NT2/D1 (cell line): ENCODE results near the gene ASB18.

ENCODE experiments used
- DNase-seq: peaks from one replicate; pipeline ENCODE4 v3.0.0-alpha.2; 2011; ENCODE audit warnings: low read depth, low spot score
- H3K27me3 ChIP-seq: 2 replicates; pipeline ENCODE4 v1.6.0; 2011; ENCODE audit warnings: mild to moderate bottlenecking; ENCODE audit not compliant: insufficient read length, insufficient read depth
- H3K36me3 ChIP-seq: 2 replicates; pipeline ENCODE4 v1.6.1; 2011; ENCODE audit warnings: mild to moderate bottlenecking, low read length, mixed read lengths; ENCODE audit not compliant: insufficient read depth, insufficient read length
- H3K4me1 ChIP-seq: 2 replicates; pipeline ENCODE4 v1.5.1; 2011; ENCODE audit not compliant: insufficient read depth, insufficient read length
- H3K4me3 ChIP-seq: 2 replicates; pipeline ENCODE4 v1.5.1; 2011; ENCODE audit warnings: low read depth; ENCODE audit not compliant: insufficient read length
- H3K9ac ChIP-seq: 2 replicates; pipeline ENCODE4 v1.6.0; 2011; ENCODE audit warnings: low read depth; ENCODE audit not compliant: insufficient read length
- H3K9me3 ChIP-seq: 2 replicates; pipeline ENCODE4 v1.5.1; 2011; ENCODE audit warnings: mild to moderate bottlenecking, low read length; ENCODE audit not compliant: insufficient read depth
- SUZ12 ChIP-seq: IDR thresholded peaks from 2 replicates; pipeline ENCODE4 v1.6.1; 2011; ENCODE audit not compliant: insufficient read length, insufficient read depth; ENCODE audit errors: extremely low read depth
- YY1 ChIP-seq: IDR thresholded peaks from 2 replicates; pipeline ENCODE4 v1.6.1; 2011; ENCODE audit not compliant: insufficient read length, insufficient read depth
- ZNF274 ChIP-seq: IDR thresholded peaks from 2 replicates; pipeline ENCODE4 v1.6.1; 2011; ENCODE audit warnings: mild to moderate bottlenecking, low read depth, low read length

ASB18 gene

DNA sequence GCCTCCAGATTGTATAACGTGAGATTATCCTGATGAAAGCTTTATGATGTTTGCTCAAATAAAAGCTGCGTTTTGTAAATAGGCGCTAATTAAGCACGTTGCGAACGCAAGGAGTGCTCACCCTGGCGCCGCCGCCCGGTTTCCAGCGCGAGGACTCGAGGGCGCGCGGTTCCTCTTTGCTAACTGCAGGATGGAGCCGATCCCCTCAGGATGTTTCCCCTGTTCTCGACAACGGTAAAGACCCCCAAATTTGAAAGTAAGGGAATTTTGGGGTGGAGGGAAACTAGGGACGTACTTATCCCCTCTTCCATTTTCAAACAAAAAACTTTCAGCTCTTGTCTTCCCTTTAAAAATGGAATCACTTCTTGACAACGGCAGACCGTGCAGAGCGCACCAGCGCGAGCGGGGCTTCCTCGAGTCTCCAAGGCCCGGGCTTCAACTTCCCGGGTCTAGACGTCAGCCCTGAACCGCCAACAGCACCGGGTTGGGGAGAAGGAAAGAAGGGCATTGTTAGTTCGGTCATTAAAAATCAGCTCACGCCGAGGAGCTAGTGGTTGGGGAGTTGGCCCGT, 95.0 kb downstream of the ASB18 start:
- Histone ChIP-seq H3K9ac (peak overlapping the region; percentile 6), H3K9me3 (peaks cover 5% of the 10 kb centered on the region; the same call in 1 of the 2 replicates), H3K36me3 (peaks cover 15% of the 10 kb centered on the region), H3K4me3 (peak overlapping the region; percentile 9), H3K27me3 (peaks cover 90% of the 10 kb centered on the region), H3K4me1 (peaks cover 16% of the 10 kb centered on the region)
- no peak for DNase-seq
- TF ChIP-seq SUZ12 = no peak
- no peak for TF ChIP-seq YY1

DNA sequence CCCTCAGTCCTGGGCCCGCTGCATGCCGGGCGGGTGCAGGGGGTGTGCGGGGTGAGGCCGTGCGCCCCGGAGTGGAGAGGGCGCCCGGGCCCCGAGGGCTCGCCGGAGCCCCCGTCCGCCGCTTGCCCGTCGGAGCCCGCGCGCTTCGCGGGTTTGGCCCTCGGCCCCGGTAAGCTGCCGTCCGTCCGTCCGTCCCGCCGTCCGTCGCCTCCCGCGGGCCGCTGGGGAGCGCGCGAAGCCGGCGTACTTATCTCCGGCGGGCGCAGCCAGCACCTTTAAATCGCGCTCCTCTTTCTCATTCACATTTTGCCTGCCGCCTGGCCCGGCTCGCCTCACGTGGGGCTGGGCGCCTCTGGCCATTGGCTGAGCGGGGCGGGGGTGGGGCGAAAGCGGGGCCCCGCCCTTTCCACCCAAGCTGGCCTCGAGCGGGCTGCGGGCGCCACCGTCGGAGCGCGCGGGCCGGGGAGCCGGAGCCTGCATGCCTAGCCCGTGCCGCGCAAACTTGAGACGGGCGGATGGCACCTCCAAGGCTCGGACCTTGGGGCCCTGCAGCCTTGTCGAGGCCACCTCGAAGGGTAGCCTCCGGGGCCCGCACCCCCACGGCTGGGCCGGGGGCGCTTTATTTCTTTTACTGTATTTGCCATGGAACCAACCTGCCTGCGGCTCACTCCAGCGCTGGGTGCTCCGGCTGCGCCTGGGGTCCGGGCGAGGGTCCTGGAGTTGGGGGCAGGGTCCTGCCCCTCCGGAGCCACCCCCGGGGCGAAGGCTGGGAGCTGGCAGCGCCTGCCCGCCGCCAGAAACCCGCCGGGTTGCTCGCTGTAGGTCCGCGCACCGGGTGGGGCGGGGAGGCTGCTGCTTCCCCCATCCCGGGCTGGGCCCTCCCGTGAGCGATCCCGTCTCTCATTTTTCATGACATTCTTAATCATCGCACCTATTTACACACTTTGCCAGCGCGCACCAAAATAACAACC, 95.8 kb downstream of the ASB18 start, which contains the start of gene GBX2:
Gene GBX2, minus strand, starts transcription at position 277 of the 971 bp plus-strand sequence. CDS start 415 bp downstream, outside the sequence.
- H3K4me1 ChIP-seq = peaks cover 11% of the 10 kb centered on the region
- H3K4me3 ChIP-seq = peak within 1 kb of the TSS; percentile 80
- DNase-seq = no peak
- H3K27me3 ChIP-seq = peaks cover 87% of the 10 kb centered on the region
- TF ChIP-seq SUZ12 = no peak
- no peak for TF ChIP-seq YY1
- no peak for TF ChIP-seq ZNF274
- peaks cover 5% of the 10 kb centered on the region; the same call in 1 of the 2 replicates for H3K9me3 ChIP-seq
- H3K36me3 ChIP-seq = peaks cover 17% of the 10 kb centered on the region
- H3K9ac ChIP-seq = peak within 1 kb of the TSS; percentile 95

- H3K27me3 ChIP-seq = peaks cover 80% of the 10 kb centered on the region
- H3K4me3 ChIP-seq = peak overlapping the region; percentile 80
Observed at GRCh38 chr2:236167297-236168109, 96.7 kb downstream of the ASB18 start.

DNA sequence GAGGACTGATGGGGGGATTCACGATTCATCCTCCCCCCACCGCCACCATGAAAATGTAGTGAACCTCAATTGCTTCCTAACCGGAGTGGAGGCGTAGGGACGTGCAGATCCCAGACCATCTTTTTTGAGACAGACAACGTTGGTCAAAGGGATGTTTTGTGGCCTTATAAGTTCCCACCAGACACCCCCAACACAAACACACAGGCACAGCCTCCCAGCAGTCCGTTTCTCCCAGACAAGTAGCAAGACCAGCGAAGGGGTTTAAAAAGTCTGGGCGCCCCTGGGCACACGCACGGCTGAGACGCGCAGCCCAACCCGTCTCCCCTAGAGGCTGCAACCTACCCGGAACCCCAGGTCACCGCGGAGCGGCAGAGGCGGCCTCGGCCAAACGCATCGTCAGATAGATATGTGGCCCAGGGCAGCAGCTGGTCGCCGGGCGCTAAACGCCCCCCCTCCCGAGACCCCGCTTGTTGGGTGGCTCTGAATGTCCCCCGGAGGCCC, 97.4 kb downstream of the ASB18 start:
- Histone ChIP-seq H3K9ac (peak overlapping the region; percentile 95), H3K9me3 (peaks cover 5% of the 10 kb centered on the region; the same call in 1 of the 2 replicates), H3K27me3 (peaks cover 80% of the 10 kb centered on the region), H3K4me1 (peaks cover 9% of the 10 kb centered on the region), H3K4me3 (peak overlapping the region; percentile 80), H3K36me3 (peaks cover 17% of the 10 kb centered on the region)
- TF ChIP-seq ZNF274 (no peak), YY1 (no peak), SUZ12 (no peak)
- DNase-seq = no peak

More at GRCh38 chr2:236167297-236168109, 96.7 kb downstream of the ASB18 start:
- TF ChIP-seq SUZ12 (no peak), YY1 (no peak), ZNF274 (no peak)
- peaks cover 17% of the 10 kb centered on the region for H3K36me3 ChIP-seq
- peaks cover 5% of the 10 kb centered on the region; the same call in 1 of the 2 replicates for H3K9me3 ChIP-seq
- H3K4me1 ChIP-seq = peaks cover 3% of the 10 kb centered on the region
- DNase-seq = no peak
- peak overlapping the region; percentile 95 for H3K9ac ChIP-seq

GRCh38 chr2:236165842-236166795, 98.1 kb downstream of the ASB18 start:
- peak overlapping the region; percentile 80 for H3K4me3 ChIP-seq
- TF ChIP-seq YY1 (no peak), SUZ12 (no peak), ZNF274 (no peak)
- H3K27me3 ChIP-seq = peaks cover 80% of the 10 kb centered on the region
- peak overlapping the region; percentile 95 for H3K9ac ChIP-seq
- peaks cover 17% of the 10 kb centered on the region for H3K36me3 ChIP-seq
- DNase-seq = no peak
- peaks cover 5% of the 10 kb centered on the region; the same call in 1 of the 2 replicates for H3K9me3 ChIP-seq
- H3K4me1 ChIP-seq = peaks cover 8% of the 10 kb centered on the region
